CD14-positive monocyte (primary cell): Measurements from ENCODE around the gene SH3BP5L. TPM values are rescaled to one million over a fixed set of nuclear protein-coding genes. Genes with fewer than 3 reads are reported as not detected.
A peak's percentile ranks its signal among the peaks of the same experiment; 100 is the strongest.

ENCODE experiments used
- DNase-seq, 3 donors: peaks; one replicate each; pipeline ENCODE4 v3.0.0-alpha.2; 2011 to 2022
- H2AFZ ChIP-seq: 2 replicates; pipeline ENCODE4 v1.6.0; 2012; ENCODE audit warnings: mild to moderate bottlenecking, low read depth, low read length, inconsistent platforms; ENCODE audit not compliant: insufficient read depth, poor library complexity, severe bottlenecking
- H3K27ac ChIP-seq, 2 donors: 1 replicate in 1 of 2; 2 replicates in 1 of 2; pipeline ENCODE4 v1.5.1; 2012 to 2013; ENCODE audit warnings: low read length in 2 of 2, control low read depth in 1 of 2, inconsistent platforms in 1 of 2, low read depth in 1 of 2, mild to moderate bottlenecking in 1 of 2
- H3K27me3 ChIP-seq, 2 donors: one replicate each; pipeline versions ENCODE4 v1.6.0 to v1.6.1; 2011 to 2013; ENCODE audit warnings: low read length in 2 of 2; ENCODE audit not compliant: control insufficient read depth in 2 of 2, insufficient read depth in 2 of 2
- H3K36me3 ChIP-seq, 2 donors: replicated peaks in 1 of 2; 1 replicate in 1 of 2; 2 replicates in 1 of 2; pipeline versions ENCODE4 v1.5.1 to v1.6.1; 2012 to 2013; ENCODE audit warnings: low read length in 2 of 2, control low read depth in 1 of 2, inconsistent platforms in 1 of 2, mild to moderate bottlenecking in 1 of 2; ENCODE audit not compliant: insufficient read depth in 2 of 2, control insufficient read depth in 1 of 2
- H3K4me1 ChIP-seq, 2 donors: 1 replicate in 1 of 2; 2 replicates in 1 of 2; pipeline versions ENCODE4 v1.5.1 to v1.6.1; 2012 to 2013; ENCODE audit warnings: low read length in 2 of 2, control low read depth in 1 of 2, inconsistent platforms in 1 of 2, mild to moderate bottlenecking in 1 of 2, moderate library complexity in 1 of 2; ENCODE audit not compliant: insufficient read depth in 2 of 2, control insufficient read depth in 1 of 2
- H3K4me2 ChIP-seq: replicated peaks from 2 replicates; pipeline ENCODE3; 2012; ENCODE audit warnings: low read length, moderate library complexity, mild to moderate bottlenecking; ENCODE audit not compliant: poor library complexity, severe bottlenecking; ENCODE audit errors: extremely low read depth
- H3K4me3 ChIP-seq, 3 experiments: fragments of 200-600 bp in 1 of 3; sonication (generic) in 1 of 3; replicated peaks in 1 of 3; 1 replicate in 2 of 3; 2 replicates in 1 of 3; pipeline ENCODE4 v1.5.1; 2011 to 2013; ENCODE audit warnings: low read length in 3 of 3, mild to moderate bottlenecking in 3 of 3, control low read depth in 2 of 3, low read depth in 2 of 3, inconsistent platforms in 1 of 3, moderate library complexity in 1 of 3
- H3K79me2 ChIP-seq: 2 replicates; pipeline ENCODE4 v1.6.0; 2012; ENCODE audit warnings: mild to moderate bottlenecking, control low read depth, inconsistent platforms, low read length, moderate library complexity; ENCODE audit not compliant: insufficient read depth
- H3K9ac ChIP-seq: 2 replicates; pipeline ENCODE4 v1.6.0; 2017; ENCODE audit warnings: low read length, mild to moderate bottlenecking; ENCODE audit not compliant: insufficient read depth, poor library complexity, severe bottlenecking
- H3K9me3 ChIP-seq, 2 donors: replicated peaks in 1 of 2; 1 replicate in 1 of 2; 2 replicates in 1 of 2; pipeline versions ENCODE4 v1.5.1 to v1.6.1; 2012 to 2013; ENCODE audit warnings: low read length in 2 of 2, control low read depth in 1 of 2; ENCODE audit not compliant: control insufficient read depth in 1 of 2, insufficient read depth in 1 of 2
- H4K20me1 ChIP-seq: 2 replicates; pipeline ENCODE4 v1.6.0; 2012; ENCODE audit warnings: mild to moderate bottlenecking, low read length, control low read depth, moderate library complexity; ENCODE audit not compliant: insufficient read depth
- H3K27ac Mint-ChIP-seq, 7 donors: one replicate each; pipeline ENCODE4 v1.8.0; 2020; ENCODE audit warnings: mild to moderate bottlenecking in 7 of 7, mixed read lengths in 7 of 7, moderate library complexity in 6 of 7, inconsistent platforms in 2 of 7
- H3K27me3 Mint-ChIP-seq, 3 donors: one replicate each; pipeline ENCODE4 v1.8.0; 2021 to 2022; ENCODE audit warnings: low read depth in 3 of 3, mild to moderate bottlenecking in 3 of 3, mixed read lengths in 3 of 3, moderate library complexity in 3 of 3, inconsistent platforms in 1 of 3
- H3K36me3 Mint-ChIP-seq, 2 donors: one replicate each; pipeline ENCODE4 v1.8.0; 2020; ENCODE audit warnings: mixed read lengths in 2 of 2, inconsistent platforms in 1 of 2, mild to moderate bottlenecking in 1 of 2
- H3K4me1 Mint-ChIP-seq: one replicate; pipeline ENCODE4 v1.8.0; 2020; ENCODE audit warnings: mild to moderate bottlenecking, mixed read lengths
- H3K4me3 Mint-ChIP-seq, 2 donors: one replicate each; pipeline ENCODE4 v1.8.0; 2020; ENCODE audit warnings: mild to moderate bottlenecking in 2 of 2, mixed read lengths in 2 of 2, moderate library complexity in 1 of 2
- H3K9me3 Mint-ChIP-seq, 7 donors: one replicate each; pipeline ENCODE4 v1.8.0; 2020 to 2022; ENCODE audit warnings: mixed read lengths in 7 of 7, mild to moderate bottlenecking in 6 of 7, moderate library complexity in 6 of 7, inconsistent platforms in 2 of 7
- WGBS: methylation state at CpG from one replicate; pipeline ENCODE4 v1.1.5; 2013; ENCODE audit warnings: missing lambda C conversion rate; ENCODE audit not compliant: insufficient coverage; 5-methylcytosine and 5-hydroxymethylcytosine counted together
- intact Hi-C, 2 donors: fragments of 100-400 bp; cut with micrococcal nuclease; formaldehyde crosslinking; loops; one replicate each; pipeline versions ENCODE4 v1.15.0 to v1.15.1; 2023
- polyA plus RNA-seq, 3 donors: library from polyadenylated mRNA; depleted of rRNA in 1 of 3; unstranded in 2 of 3; stranded (reverse) in 1 of 3; fragments of 300-500 nt in 2 of 3; fragments of >200 nt in 1 of 3; fragmentation: Illumina TruSeq in 2 of 3; gene quantifications; 1 replicate in 2 of 3; 2 replicates in 1 of 3; pipeline ENCODE4 v1.2.3, GENCODE V29; 2012 to 2021
- TF ChIP-seq, protein P1 (sequence below): fragments of 200-600 bp; IDR thresholded peaks from one replicate; pipeline ENCODE4 v1.8.0; 2022; ENCODE audit warnings: antibody characterized with exemption, mild to moderate bottlenecking

The SH3BP5L gene
- polyA plus RNA-seq, 3 donors = 4.0 to 15.7 (median 4.3) TPM

DNA sequence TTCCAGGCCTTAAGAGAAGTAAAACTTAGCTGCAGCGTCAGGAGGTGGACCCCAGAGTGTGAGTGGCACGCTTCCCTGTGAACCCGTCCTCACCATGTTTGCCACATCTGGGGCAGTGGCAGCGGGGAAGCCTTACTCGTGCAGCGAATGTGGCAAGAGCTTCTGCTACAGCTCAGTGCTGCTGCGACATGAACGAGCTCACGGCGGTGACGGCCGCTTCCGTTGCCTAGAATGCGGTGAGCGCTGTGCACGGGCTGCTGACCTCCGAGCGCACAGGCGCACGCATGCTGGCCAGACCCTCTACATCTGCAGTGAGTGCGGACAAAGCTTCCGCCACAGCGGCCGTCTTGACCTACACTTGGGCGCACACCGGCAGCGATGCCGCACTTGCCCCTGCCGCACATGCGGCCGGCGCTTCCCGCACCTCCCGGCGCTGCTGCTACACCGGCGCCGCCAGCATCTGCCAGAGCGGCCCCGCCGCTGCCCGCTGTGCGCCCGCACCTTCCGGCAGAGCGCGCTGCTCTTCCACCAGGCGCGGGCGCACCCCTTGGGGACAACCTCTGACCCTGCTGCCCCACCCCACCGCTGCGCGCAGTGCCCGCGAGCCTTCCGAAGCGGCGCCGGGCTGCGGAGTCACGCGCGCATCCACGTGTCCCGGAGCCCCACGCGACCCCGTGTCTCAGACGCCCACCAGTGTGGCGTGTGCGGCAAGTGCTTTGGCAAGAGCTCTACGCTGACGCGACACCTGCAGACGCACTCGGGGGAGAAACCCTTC is 21.7 kb upstream of the SH3BP5L start:
- intact Hi-C loops = no loop called here
- no peaks in the 10 kb centered on the region for H3K4me1 Mint-ChIP-seq
- H3K27me3 ChIP-seq = no peaks in the 10 kb centered on the region
- no peak overlapping the region for H3K27ac ChIP-seq
- H3K4me2 ChIP-seq = no peak overlapping the region
- H3K9me3 Mint-ChIP-seq = peaks cover 0 to 5% (median 0%) of the 10 kb centered on the region in 7 donors
- H3K9ac ChIP-seq = no peak overlapping the region
- 98% methylated on average over 76 of the region's 76 CpGs for WGBS
- peaks cover 2% of the 10 kb centered on the region in 2 donors for H3K4me1 ChIP-seq
- no peak overlapping the region for H3K4me3 ChIP-seq
- peaks cover 72 to 82% of the 10 kb centered on the region in 2 donors for H3K36me3 ChIP-seq
- no peak overlapping the region for H2AFZ ChIP-seq
- no peaks in the 10 kb centered on the region for H3K9me3 ChIP-seq
- H3K79me2 ChIP-seq = peaks cover 22% of the 10 kb centered on the region
- H4K20me1 ChIP-seq = peaks cover 45% of the 10 kb centered on the region
- TF ChIP-seq, protein P1, sequence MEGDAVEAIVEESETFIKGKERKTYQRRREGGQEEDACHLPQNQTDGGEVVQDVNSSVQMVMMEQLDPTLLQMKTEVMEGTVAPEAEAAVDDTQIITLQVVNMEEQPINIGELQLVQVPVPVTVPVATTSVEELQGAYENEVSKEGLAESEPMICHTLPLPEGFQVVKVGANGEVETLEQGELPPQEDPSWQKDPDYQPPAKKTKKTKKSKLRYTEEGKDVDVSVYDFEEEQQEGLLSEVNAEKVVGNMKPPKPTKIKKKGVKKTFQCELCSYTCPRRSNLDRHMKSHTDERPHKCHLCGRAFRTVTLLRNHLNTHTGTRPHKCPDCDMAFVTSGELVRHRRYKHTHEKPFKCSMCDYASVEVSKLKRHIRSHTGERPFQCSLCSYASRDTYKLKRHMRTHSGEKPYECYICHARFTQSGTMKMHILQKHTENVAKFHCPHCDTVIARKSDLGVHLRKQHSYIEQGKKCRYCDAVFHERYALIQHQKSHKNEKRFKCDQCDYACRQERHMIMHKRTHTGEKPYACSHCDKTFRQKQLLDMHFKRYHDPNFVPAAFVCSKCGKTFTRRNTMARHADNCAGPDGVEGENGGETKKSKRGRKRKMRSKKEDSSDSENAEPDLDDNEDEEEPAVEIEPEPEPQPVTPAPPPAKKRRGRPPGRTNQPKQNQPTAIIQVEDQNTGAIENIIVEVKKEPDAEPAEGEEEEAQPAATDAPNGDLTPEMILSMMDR = no peak
- H3K27me3 Mint-ChIP-seq = peaks cover 0 to 2% (median 2%) of the 10 kb centered on the region in 3 donors
- no peak overlapping the region for H3K27ac Mint-ChIP-seq
- DNase-seq = no peak
- H3K36me3 Mint-ChIP-seq = peaks cover 64 to 71% of the 10 kb centered on the region in 2 donors
- H3K4me3 Mint-ChIP-seq = no peak overlapping the region

DNA sequence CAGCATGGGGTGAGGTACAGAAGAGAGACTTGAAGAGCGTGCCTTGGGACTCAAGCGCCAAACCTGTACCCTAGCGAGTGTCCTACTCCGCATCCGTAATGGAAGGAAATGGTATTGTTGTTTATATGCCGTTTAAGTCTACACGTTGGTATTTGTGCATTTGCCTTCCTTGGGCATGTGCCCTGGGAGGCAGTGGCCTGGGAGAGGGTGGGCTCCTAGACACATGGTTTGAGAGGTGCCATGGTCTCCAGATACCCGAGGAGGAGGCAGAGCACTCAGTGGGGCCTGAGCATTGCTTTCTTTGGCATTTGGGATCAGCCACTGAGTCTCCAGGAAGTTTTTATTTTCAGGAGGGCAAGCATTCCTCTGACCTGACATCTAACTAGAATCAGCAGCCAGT is 18.8 kb upstream of the SH3BP5L start:
- Mint-ChIP-seq H3K4me1 (peaks cover 16% of the 10 kb centered on the region), H3K36me3 (peaks cover 58 to 64% of the 10 kb centered on the region in 2 donors), H3K27me3 (peaks cover 0 to 2% (median 2%) of the 10 kb centered on the region in 3 donors), H3K9me3 (peaks cover 0 to 5% (median 0%) of the 10 kb centered on the region in 7 donors), H3K27ac (peak overlapping the region in 2 of 7 donors; percentile 80), H3K4me3 (no peak overlapping the region)
- peaks cover 57 to 77% of the 10 kb centered on the region in 2 donors for H3K36me3 ChIP-seq
- H2AFZ ChIP-seq = no peak overlapping the region
- no peak for DNase-seq
- no peaks in the 10 kb centered on the region for H3K9me3 ChIP-seq
- no peak overlapping the region for H3K4me3 ChIP-seq
- H3K4me1 ChIP-seq = peaks cover under 1 to 10% of the 10 kb centered on the region in 2 donors
- no peak overlapping the region for H3K4me2 ChIP-seq
- WGBS = 94% methylated on average over 8 of the region's 8 CpGs
- TF ChIP-seq, protein P1 = no peak
- H3K79me2 ChIP-seq = peaks cover 50% of the 10 kb centered on the region
- H3K27me3 ChIP-seq = no peaks in the 10 kb centered on the region
- intact Hi-C loops = no loop called here
- no peak overlapping the region for H3K27ac ChIP-seq
- no peak overlapping the region for H3K9ac ChIP-seq
- peaks cover 42% of the 10 kb centered on the region for H4K20me1 ChIP-seq
